Mesenchymal stem cell (in vitro differentiated cells and primary cell): ENCODE measurements around the gene SMC3.

Experiments
- DNase-seq: peaks from one replicate; pipeline ENCODE4 v3.0.0-alpha.2; 2013
- H2AFZ ChIP-seq: one replicate; pipeline ENCODE4 v1.6.1; 2013; ENCODE audit warnings: low read depth, mild to moderate bottlenecking, control low read depth, inconsistent platforms, low read length, moderate library complexity
- H2AK5ac ChIP-seq: 2 replicates; pipeline ENCODE4 v1.6.1; 2013; ENCODE audit warnings: low read length, moderate library complexity, mild to moderate bottlenecking, inconsistent platforms; ENCODE audit not compliant: severe bottlenecking
- H2BK120ac ChIP-seq: one replicate; pipeline ENCODE4 v1.6.1; 2013; ENCODE audit warnings: low read depth, mild to moderate bottlenecking, inconsistent platforms, low read length, moderate library complexity
- H2BK12ac ChIP-seq, 2 experiments: one replicate each; pipeline ENCODE4 v1.6.1; 2013; ENCODE audit warnings: inconsistent platforms in 2 of 2, low read length in 2 of 2, mild to moderate bottlenecking in 2 of 2, moderate library complexity in 2 of 2, control low read depth in 1 of 2
- H2BK15ac ChIP-seq: one replicate; pipeline ENCODE4 v1.6.1; 2013; ENCODE audit warnings: mild to moderate bottlenecking, low read depth, inconsistent platforms; ENCODE audit not compliant: poor library complexity, severe bottlenecking
- H2BK5ac ChIP-seq: 2 replicates; pipeline ENCODE4 v1.6.1; 2013; ENCODE audit warnings: low read depth, mild to moderate bottlenecking, low read length, control low read depth, inconsistent platforms; ENCODE audit not compliant: poor library complexity, severe bottlenecking
- H3K14ac ChIP-seq, 2 experiments: one replicate each; pipeline ENCODE4 v1.6.1; 2013; ENCODE audit warnings: inconsistent platforms in 2 of 2, low read length in 2 of 2, control low read depth in 1 of 2, mild to moderate bottlenecking in 1 of 2, moderate library complexity in 1 of 2
- H3K18ac ChIP-seq, 2 experiments: one replicate each; pipeline ENCODE4 v1.6.1; 2013; ENCODE audit warnings: inconsistent platforms in 2 of 2, low read length in 2 of 2, control low read depth in 1 of 2, low read depth in 1 of 2, mild to moderate bottlenecking in 1 of 2
- H3K23ac ChIP-seq, 2 experiments: one replicate each; pipeline ENCODE4 v1.6.1; 2013; ENCODE audit warnings: inconsistent platforms in 2 of 2, low read length in 2 of 2, mild to moderate bottlenecking in 2 of 2, moderate library complexity in 2 of 2, control low read depth in 1 of 2
- H3K27ac ChIP-seq: 2 replicates; pipeline ENCODE4 v1.5.1; 2013; ENCODE audit warnings: mild to moderate bottlenecking, moderate library complexity, low read length, control low read depth, inconsistent platforms; ENCODE audit not compliant: poor library complexity, severe bottlenecking
- H3K27me3 ChIP-seq, 2 experiments: 2 replicates each; pipeline versions ENCODE4 v1.6.1 to v1.7.0; 2013; ENCODE audit warnings: low read length in 2 of 2, mild to moderate bottlenecking in 2 of 2, moderate library complexity in 2 of 2, control low read depth in 1 of 2, inconsistent platforms in 1 of 2; ENCODE audit not compliant: control insufficient read depth in 1 of 2, insufficient read depth in 1 of 2
- H3K36me3 ChIP-seq, 2 experiments: 2 replicates each; pipeline versions ENCODE4 v1.6.1 to v1.7.0; 2013; ENCODE audit warnings: low read length in 2 of 2, control low read depth in 1 of 2, inconsistent platforms in 1 of 2, low read depth in 1 of 2, mild to moderate bottlenecking in 1 of 2; ENCODE audit not compliant: insufficient read depth in 2 of 2, control insufficient read depth in 1 of 2
- H3K4ac ChIP-seq, 2 experiments: one replicate each; pipeline ENCODE4 v1.6.1; 2013; ENCODE audit warnings: inconsistent platforms in 2 of 2, low read length in 2 of 2, mild to moderate bottlenecking in 2 of 2, moderate library complexity in 2 of 2, control low read depth in 1 of 2, low read depth in 1 of 2
- H3K4me1 ChIP-seq: 2 replicates; pipeline ENCODE4 v1.6.1; 2013; ENCODE audit warnings: low read depth, low read length, control low read depth; ENCODE audit not compliant: control insufficient read depth, insufficient read depth
- H3K4me2 ChIP-seq: 2 replicates; pipeline ENCODE4 v1.6.1; 2013; ENCODE audit warnings: low read length, mild to moderate bottlenecking, inconsistent platforms; ENCODE audit not compliant: poor library complexity, severe bottlenecking
- H3K4me3 ChIP-seq, 2 experiments: 2 replicates each; pipeline versions ENCODE4 v1.5.1 to v1.7.0; 2013; ENCODE audit warnings: low read length in 2 of 2, mild to moderate bottlenecking in 2 of 2, control low read depth in 1 of 2, low read depth in 1 of 2; ENCODE audit not compliant: insufficient read depth in 1 of 2
- H3K79me1 ChIP-seq: replicated peaks from 2 replicates; pipeline ENCODE4 v1.6.1; 2013; ENCODE audit warnings: mild to moderate bottlenecking, control low read depth, low read length, inconsistent platforms; ENCODE audit not compliant: poor library complexity, severe bottlenecking
- H3K9ac ChIP-seq: 2 replicates; pipeline ENCODE4 v1.7.0; 2013; ENCODE audit warnings: mild to moderate bottlenecking, low read length, moderate library complexity
- H3K9me3 ChIP-seq: 2 replicates; pipeline ENCODE4 v1.7.0; 2013; ENCODE audit warnings: mild to moderate bottlenecking, low read length; ENCODE audit not compliant: control insufficient read depth
- H4K8ac ChIP-seq: one replicate; pipeline ENCODE4 v1.6.1; 2013; ENCODE audit warnings: inconsistent platforms, mild to moderate bottlenecking, low read length, moderate library complexity
- H4K91ac ChIP-seq: one replicate; pipeline ENCODE4 v1.6.1; 2013; ENCODE audit warnings: mild to moderate bottlenecking, low read length, inconsistent platforms
- WGBS: methylation state at CpG from one replicate; pipeline ENCODE4 v1.1.7; 2013; ENCODE audit warnings: mixed read lengths; 5-methylcytosine and 5-hydroxymethylcytosine counted together

SMC3 gene

GRCh38 chr10:110563132-110563531 is 4.4 kb upstream of the SMC3 start:
- Histone ChIP-seq H2BK5ac (no peak overlapping the region), H3K27me3 (no peaks in the 10 kb centered on the region), H3K4me2 (no peak overlapping the region), H2BK120ac (no peak overlapping the region), H4K91ac (no peak overlapping the region), H3K18ac (no peak overlapping the region), H3K4me1 (peaks cover 3% of the 10 kb centered on the region), H3K27ac (no peak overlapping the region), H3K79me1 (peaks cover 1% of the 10 kb centered on the region), H2AFZ (no peak overlapping the region), H2BK12ac (no peak overlapping the region), H2AK5ac (no peak overlapping the region), H3K4me3 (no peak overlapping the region), H3K9ac (no peak overlapping the region), H4K8ac (no peak overlapping the region), H3K4ac (no peak overlapping the region), H2BK15ac (no peak overlapping the region), H3K23ac (no peak overlapping the region), H3K36me3 (no peaks in the 10 kb centered on the region), H3K9me3 (no peaks in the 10 kb centered on the region), H3K14ac (no peak overlapping the region)
- no peak for DNase-seq
- WGBS = 93% methylated on average over 7 of the region's 8 CpGs

- Histone ChIP-seq H2AK5ac (no peak overlapping the region), H4K8ac (no peak overlapping the region), H3K27me3 (no peaks in the 10 kb centered on the region), H3K4me3 (peak overlapping the region; percentile 53 to 91), H2BK15ac (no peak overlapping the region), H3K36me3 (peaks cover 0 to 12% of the 10 kb centered on the region in 2 experiments), H3K4me2 (peak overlapping the region; percentile 76), H2BK12ac (no peak overlapping the region), H3K27ac (peak overlapping the region; percentile 86), H3K14ac (no peak overlapping the region), H2BK120ac (no peak overlapping the region), H3K79me1 (peaks cover 7% of the 10 kb centered on the region), H3K4ac (no peak overlapping the region), H2BK5ac (no peak overlapping the region), H3K9me3 (no peaks in the 10 kb centered on the region), H3K4me1 (peaks cover 5% of the 10 kb centered on the region), H2AFZ (peak overlapping the region; percentile 88), H4K91ac (no peak overlapping the region), H3K23ac (no peak overlapping the region), H3K9ac (peak overlapping the region; percentile 93), H3K18ac (no peak overlapping the region)
- 46% methylated on average over 17 of the region's 19 CpGs for WGBS
- DNase-seq = no peak
These were observed 859 bp upstream of the SMC3 start for GRCh38 chr10:110566472-110567200.

GRCh38 chr10:110568055-110568735 is 700 bp downstream of the SMC3 start:
- peak overlapping the region; percentile 74 for H3K4me2 ChIP-seq
- H4K8ac ChIP-seq = peak overlapping the region; percentile 97
- H3K23ac ChIP-seq = peak overlapping the region in 1 of 2 experiments; percentile 14
- peaks cover 7% of the 10 kb centered on the region for H3K79me1 ChIP-seq
- peak overlapping the region; percentile 95 for H4K91ac ChIP-seq
- H2BK5ac ChIP-seq = no peak overlapping the region
- H3K36me3 ChIP-seq = peaks cover 0 to 12% of the 10 kb centered on the region in 2 experiments
- H3K4me1 ChIP-seq = peaks cover 5% of the 10 kb centered on the region
- H3K4me3 ChIP-seq = peak overlapping the region; percentile 91 to 96
- peak overlapping the region; percentile 93 for H2AFZ ChIP-seq
- H3K27me3 ChIP-seq = no peaks in the 10 kb centered on the region
- H3K4ac ChIP-seq = peak overlapping the region in 1 of 2 experiments; percentile 78
- H2AK5ac ChIP-seq = no peak overlapping the region
- peak overlapping the region; percentile 68 for H2BK120ac ChIP-seq
- H2BK12ac ChIP-seq = peak overlapping the region in 1 of 2 experiments; percentile 79
- peak overlapping the region; percentile 93 for H2BK15ac ChIP-seq
- H3K18ac ChIP-seq = peak overlapping the region; percentile 96
- peak; percentile 46 for DNase-seq
- under 1% methylated on average over 40 of the region's 40 CpGs for WGBS
- peak overlapping the region in 1 of 2 experiments; percentile 55 for H3K14ac ChIP-seq
- H3K9me3 ChIP-seq = no peaks in the 10 kb centered on the region
- peak overlapping the region; percentile 93 for H3K9ac ChIP-seq
- H3K27ac ChIP-seq = no peak overlapping the region

- peaks cover 7% of the 10 kb centered on the region for H3K79me1 ChIP-seq
- peak overlapping the region; percentile 34 for H2BK120ac ChIP-seq
- no peak overlapping the region for H2BK15ac ChIP-seq
- H3K4me2 ChIP-seq = peak overlapping the region; percentile 56
- H3K4me1 ChIP-seq = peaks cover 5% of the 10 kb centered on the region
- no peaks in the 10 kb centered on the region for H3K27me3 ChIP-seq
- no peaks in the 10 kb centered on the region for H3K9me3 ChIP-seq
- H3K27ac ChIP-seq = no peak overlapping the region
- no peak overlapping the region for H2BK12ac ChIP-seq
- no peak overlapping the region for H3K4ac ChIP-seq
- H3K4me3 ChIP-seq = peak overlapping the region in 1 of 2 experiments; percentile 91
- H4K8ac ChIP-seq = no peak overlapping the region
- H3K36me3 ChIP-seq = peaks cover 0 to 12% of the 10 kb centered on the region in 2 experiments
- 100% methylated on average over 1 of the region's 3 CpGs for WGBS
- no peak overlapping the region for H2AFZ ChIP-seq
- no peak overlapping the region for H2AK5ac ChIP-seq
- no peak overlapping the region for H3K14ac ChIP-seq
- H2BK5ac ChIP-seq = no peak overlapping the region
- peak overlapping the region; percentile 93 for H3K9ac ChIP-seq
- H4K91ac ChIP-seq = no peak overlapping the region
- no peak for DNase-seq
- H3K18ac ChIP-seq = no peak overlapping the region
- H3K23ac ChIP-seq = no peak overlapping the region
These were observed 1.6 kb downstream of the SMC3 start for GRCh38 chr10:110569122-110569521.
